Thoracic aorta (tissue), 2 donors: ENCODE results near the gene NSMF. TPM values are rescaled to one million over a fixed set of nuclear protein-coding genes. Genes with fewer than 3 reads are reported as not detected.

Experiments
- ATAC-seq: fragments of 150-250 bp; one replicate; pipeline ENCODE4 v1.8.0; 2017; ENCODE audit warnings: low read depth; ENCODE audit not compliant: insufficient number of reproducible peaks, low FRiP score
- DNase-seq: peaks from one replicate; pipeline ENCODE4 v3.0.0-alpha.2; 2020; ENCODE audit warnings: low spot score
- H3K27ac ChIP-seq, 2 donors: fragments of 200-600 bp; sonication (generic); 1 replicate in 1 of 2; 2 replicates in 1 of 2; pipeline ENCODE4 v1.5.1; 2016; ENCODE audit warnings: mild to moderate bottlenecking in 2 of 2, moderate library complexity in 2 of 2
- H3K27me3 ChIP-seq: fragments of 200-600 bp; sonication (generic); replicated peaks from 2 replicates; pipeline ENCODE4 v1.6.0; 2016; ENCODE audit warnings: mild to moderate bottlenecking; ENCODE audit not compliant: insufficient read depth
- H3K36me3 ChIP-seq: fragments of 200-600 bp; sonication (generic); one replicate; pipeline ENCODE4 v1.5.1; 2016
- H3K4me1 ChIP-seq, 2 donors: fragments of 200-600 bp; sonication (generic); 1 replicate in 1 of 2; 2 replicates in 1 of 2; pipeline versions ENCODE4 v1.5.1 to v1.6.0; 2016; ENCODE audit warnings: low read depth in 2 of 2, mild to moderate bottlenecking in 1 of 2; ENCODE audit not compliant: control insufficient read depth in 1 of 2
- H3K4me3 ChIP-seq: fragments of 200-600 bp; sonication (generic); 2 replicates; pipeline ENCODE4 v1.5.1; 2016; ENCODE audit warnings: mild to moderate bottlenecking
- H3K9me3 ChIP-seq: fragments of 200-600 bp; sonication (generic); 2 replicates; pipeline ENCODE4 v1.5.1; 2016
- total RNA-seq, 2 donors: library from RNA; depleted of rRNA; stranded (reverse); fragments of >200 nt; gene quantifications; one replicate each; pipeline versions ENCODE4 v1.1.0 to v1.2.3, GENCODE V29; 2016
- TF ChIP-seq, protein P1 (sequence below): fragments of 200-600 bp; sonication (generic); IDR thresholded peaks from one replicate; pipeline ENCODE4 v1.5.1; 2019; ENCODE audit warnings: antibody characterized with exemption

NSMF gene
- total RNA-seq, 2 donors from 2014 or later: 168 to 251 TPM

DNA sequence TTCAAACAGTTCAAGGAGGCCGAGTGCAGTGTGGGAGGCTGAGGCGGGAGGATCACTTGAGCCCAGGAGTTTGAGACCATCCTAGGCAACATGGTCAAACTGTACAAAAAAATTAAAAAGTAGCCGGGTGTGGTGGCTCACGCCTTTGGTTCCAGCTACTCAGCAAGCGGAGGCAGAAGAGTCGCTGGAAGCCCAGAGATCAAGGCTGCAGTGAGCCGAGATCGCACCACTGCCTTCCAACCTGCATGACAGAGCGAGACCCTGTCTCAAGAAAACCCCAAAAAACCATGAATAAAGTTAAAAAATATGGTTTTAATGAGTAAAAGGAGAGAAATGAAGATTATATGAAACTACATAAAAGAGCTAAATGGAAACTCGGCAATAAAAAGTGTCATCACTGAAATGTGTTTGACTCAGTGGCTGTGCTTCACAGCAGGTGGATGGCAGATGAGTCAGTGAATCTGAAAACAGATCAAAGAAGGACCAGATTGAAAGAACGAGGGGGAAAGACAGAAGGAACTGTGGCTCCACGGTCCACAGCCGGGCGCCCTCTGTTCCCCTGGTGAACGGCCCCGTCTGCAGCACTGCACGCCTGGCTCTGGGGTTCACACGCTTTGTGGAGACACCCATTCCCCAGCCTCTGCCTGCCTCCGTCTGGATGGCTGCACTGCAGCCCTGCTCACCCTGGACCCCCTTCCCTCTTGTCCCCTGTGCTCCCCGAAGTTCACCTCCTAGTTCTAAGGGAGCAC lies 61.3 kb downstream of the NSMF start:
- DNase-seq (no peak), ATAC-seq (no peak)
- TF ChIP-seq, protein P1, sequence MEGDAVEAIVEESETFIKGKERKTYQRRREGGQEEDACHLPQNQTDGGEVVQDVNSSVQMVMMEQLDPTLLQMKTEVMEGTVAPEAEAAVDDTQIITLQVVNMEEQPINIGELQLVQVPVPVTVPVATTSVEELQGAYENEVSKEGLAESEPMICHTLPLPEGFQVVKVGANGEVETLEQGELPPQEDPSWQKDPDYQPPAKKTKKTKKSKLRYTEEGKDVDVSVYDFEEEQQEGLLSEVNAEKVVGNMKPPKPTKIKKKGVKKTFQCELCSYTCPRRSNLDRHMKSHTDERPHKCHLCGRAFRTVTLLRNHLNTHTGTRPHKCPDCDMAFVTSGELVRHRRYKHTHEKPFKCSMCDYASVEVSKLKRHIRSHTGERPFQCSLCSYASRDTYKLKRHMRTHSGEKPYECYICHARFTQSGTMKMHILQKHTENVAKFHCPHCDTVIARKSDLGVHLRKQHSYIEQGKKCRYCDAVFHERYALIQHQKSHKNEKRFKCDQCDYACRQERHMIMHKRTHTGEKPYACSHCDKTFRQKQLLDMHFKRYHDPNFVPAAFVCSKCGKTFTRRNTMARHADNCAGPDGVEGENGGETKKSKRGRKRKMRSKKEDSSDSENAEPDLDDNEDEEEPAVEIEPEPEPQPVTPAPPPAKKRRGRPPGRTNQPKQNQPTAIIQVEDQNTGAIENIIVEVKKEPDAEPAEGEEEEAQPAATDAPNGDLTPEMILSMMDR: no peak
- Histone ChIP-seq H3K9me3 (no peaks in the 10 kb centered on the region), H3K27me3 (no peaks in the 10 kb centered on the region), H3K4me1 (no peaks in the 10 kb centered on the region), H3K36me3 (no peaks in the 10 kb centered on the region), H3K27ac (no peak overlapping the region), H3K4me3 (no peak overlapping the region)

Other genes starting within 250 kb of the NSMF start
- 1 to 10 TPM in 1 of 2 donors, not detected in 1; 3.7 TPM for gene RNF208, start 237.1 kb downstream of the NSMF start, total RNA-seq
- gene CYSRT1, start 234.2 kb downstream of the NSMF start, total RNA-seq: not detected
- not detected for gene RNF224, start 231.8 kb downstream of the NSMF start, total RNA-seq
- gene SLC34A3, start 228.4 kb downstream of the NSMF start, total RNA-seq: under 1 TPM in 1 of 2 donors, not detected in 1; 0.54 TPM
- gene TUBB4B, start 218.0 kb downstream of the NSMF start, total RNA-seq: 100 to 1,000 TPM; 172 to 193 TPM
- gene STPG3, start 208.0 kb downstream of the NSMF start, total RNA-seq: not detected
- 10 to 100 TPM; 37.2 to 40.6 TPM for gene NELFB, start 204.0 kb downstream of the NSMF start, total RNA-seq
- 10 to 100 TPM; 26.4 to 43.5 TPM for gene TOR4A, start 181.6 kb downstream of the NSMF start, total RNA-seq
- 10 to 100 TPM in 1 of 2 donors, 1 to 10 TPM in 1; 8.5 to 16.9 TPM for gene NRARP, start 157.1 kb downstream of the NSMF start, total RNA-seq
- gene EXD3, start 36.2 kb downstream of the NSMF start, total RNA-seq: 10 to 100 TPM; 22.7 to 29.4 TPM
- gene NOXA1, start 35.9 kb downstream of the NSMF start, total RNA-seq: 1 to 10 TPM; 3.5 to 9.6 TPM
- not detected for gene ENTPD8, start 18.0 kb downstream of the NSMF start, total RNA-seq
- 10 to 100 TPM; 12.7 to 21.4 TPM for gene PNPLA7, start 91.1 kb upstream of the NSMF start, total RNA-seq
- gene MRPL41, start 92.5 kb upstream of the NSMF start, total RNA-seq: 10 to 100 TPM; 23.5 to 54.3 TPM
- gene DPH7, start 119.6 kb upstream of the NSMF start, total RNA-seq: 10 to 100 TPM; 36.8 to 43.7 TPM
- 10 to 100 TPM; 10.8 to 14.1 TPM for gene ZMYND19, start 131.2 kb upstream of the NSMF start, total RNA-seq
- 10 to 100 TPM; 40.5 to 56.4 TPM for gene ARRDC1, start 146.4 kb upstream of the NSMF start, total RNA-seq
- gene EHMT1, start 159.7 kb upstream of the NSMF start, total RNA-seq: 100 to 1,000 TPM in 1 of 2 donors, 10 to 100 TPM in 1; 67.6 to 150 TPM